Loucy (cell line): ENCODE measurements around the gene TAAR1.

Experiments
- H2AFZ ChIP-seq: fragments of 200-600 bp; sonication (generic); 2 replicates; pipeline ENCODE4 v1.6.0; 2016; ENCODE audit warnings: antibody characterized with exemption, mild to moderate bottlenecking, low read length, moderate library complexity
- H3F3A ChIP-seq: fragments of 200-600 bp; 2 replicates; pipeline ENCODE4 v1.6.0; 2016; ENCODE audit warnings: antibody characterized with exemption, low read depth, mild to moderate bottlenecking
- H3K27me3 ChIP-seq: fragments of 200-600 bp; sonication (generic); 2 replicates; pipeline ENCODE4 v1.6.1; 2014; ENCODE audit warnings: low read length, mild to moderate bottlenecking; ENCODE audit not compliant: insufficient read depth, poor library complexity, severe bottlenecking
- H3K36me3 ChIP-seq: fragments of 200-600 bp; sonication (generic); 2 replicates; pipeline ENCODE4 v1.6.1; 2016; ENCODE audit warnings: low read length; ENCODE audit not compliant: insufficient read depth
- H3K4me1 ChIP-seq: fragments of 200-600 bp; sonication (generic); 2 replicates; pipeline ENCODE4 v1.5.1; 2014; ENCODE audit warnings: low read length, mild to moderate bottlenecking; ENCODE audit not compliant: insufficient read depth, poor library complexity, severe bottlenecking
- H3K4me2 ChIP-seq: fragments of 200-600 bp; sonication (generic); 2 replicates; pipeline ENCODE4 v1.6.0; 2014; ENCODE audit warnings: antibody characterized with exemption, low read length, low read depth, mild to moderate bottlenecking; ENCODE audit not compliant: poor library complexity, severe bottlenecking
- H3K4me3 ChIP-seq: fragments of 200-600 bp; sonication (generic); 2 replicates; pipeline ENCODE4 v1.5.1; 2014; ENCODE audit warnings: low read length, mild to moderate bottlenecking, mixed read lengths; ENCODE audit not compliant: poor library complexity, severe bottlenecking
- H3K79me2 ChIP-seq: fragments of 200-600 bp; sonication (generic); 2 replicates; pipeline ENCODE4 v1.6.1; 2014; ENCODE audit warnings: low read length; ENCODE audit not compliant: insufficient read depth
- H3K9ac ChIP-seq: fragments of 200-600 bp; sonication (generic); 2 replicates; pipeline ENCODE4 v1.6.0; 2014; ENCODE audit warnings: mild to moderate bottlenecking, low read depth, low read length, moderate library complexity; ENCODE audit not compliant: poor library complexity, severe bottlenecking
- H3K9me2 ChIP-seq: fragments of 200-600 bp; sonication (generic); replicated peaks from 2 replicates; pipeline ENCODE4 v1.6.1; 2016; ENCODE audit warnings: low read depth, low read length, mixed read lengths
- H3K9me3 ChIP-seq: fragments of 200-600 bp; sonication (generic); 2 replicates; pipeline ENCODE4 v1.6.1; 2014; ENCODE audit warnings: mild to moderate bottlenecking, antibody characterized with exemption, low read length, low read depth; ENCODE audit not compliant: insufficient read depth
- H4K20me1 ChIP-seq: fragments of 200-600 bp; sonication (generic); 2 replicates; pipeline ENCODE4 v1.6.0; 2014; ENCODE audit warnings: antibody characterized with exemption, low read length, mild to moderate bottlenecking; ENCODE audit not compliant: insufficient read depth, poor library complexity, severe bottlenecking
- EZH2phosphoT487 ChIP-seq: fragments of 200-600 bp; IDR thresholded peaks from 2 replicates; pipeline ENCODE4 v1.6.1; 2018; ENCODE audit warnings: antibody characterized with exemption, mild to moderate bottlenecking, moderate library complexity, borderline replicate concordance
- TF ChIP-seq, protein P1 (sequence below): fragments of 200-600 bp; sonication (generic); conservative IDR thresholded peaks from 2 replicates; pipeline ENCODE4 v1.5.1; 2014; ENCODE audit warnings: mild to moderate bottlenecking, antibody characterized with exemption, low read length

The TAAR1 gene

DNA sequence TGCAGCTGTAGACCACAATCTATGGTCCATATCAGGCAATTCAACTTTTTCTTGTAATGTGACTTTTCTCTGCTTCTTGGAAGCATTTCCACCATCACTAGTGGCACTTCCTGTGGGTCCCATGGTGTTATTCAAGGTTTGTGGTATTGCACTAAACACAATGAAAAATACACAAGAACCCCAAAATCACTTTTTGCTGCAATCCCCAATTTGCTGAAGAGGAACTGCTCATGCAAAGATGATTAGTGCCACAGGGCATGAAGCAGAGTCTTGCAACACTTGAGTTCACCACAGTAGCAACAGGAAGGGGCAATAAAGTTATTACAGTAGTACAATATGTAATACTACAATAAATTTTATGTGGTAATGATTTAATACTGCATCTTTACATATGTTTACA is 16.8 kb upstream of the TAAR1 start:
- no peaks in the 10 kb centered on the region for H3K27me3 ChIP-seq
- H3K36me3 ChIP-seq, result no peaks in the 10 kb centered on the region

DNA sequence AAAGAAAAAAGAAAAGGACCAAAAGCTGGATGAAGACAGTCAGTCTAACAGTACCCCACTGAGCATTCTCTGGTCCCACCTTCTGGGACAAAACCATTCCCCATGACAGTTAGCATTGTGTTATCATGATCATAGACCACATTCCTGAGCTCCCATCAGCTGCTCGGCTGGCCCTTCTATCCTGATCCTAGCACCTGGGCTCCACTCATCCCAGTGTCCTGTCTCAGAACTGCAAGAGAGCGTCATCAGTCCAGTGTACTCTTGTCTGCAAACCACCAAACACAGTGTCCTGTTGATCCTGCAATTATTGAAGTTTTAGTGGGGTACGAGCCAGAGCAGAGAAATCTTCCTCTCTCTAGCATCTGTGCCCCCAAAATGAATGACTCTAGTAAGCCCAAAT is 16.0 kb upstream of the TAAR1 start:
- no peak overlapping the region for H2AFZ ChIP-seq
- no peaks in the 10 kb centered on the region for H3K9me3 ChIP-seq
- no peaks in the 10 kb centered on the region for H3K79me2 ChIP-seq
- no peak overlapping the region for H3K4me3 ChIP-seq
- H3K4me1 ChIP-seq, result no peaks in the 10 kb centered on the region
- H3K36me3 ChIP-seq, result no peaks in the 10 kb centered on the region
- H3F3A ChIP-seq, result no peaks in the 10 kb centered on the region
- no peak overlapping the region for H3K9ac ChIP-seq
- TF ChIP-seq, protein P1, sequence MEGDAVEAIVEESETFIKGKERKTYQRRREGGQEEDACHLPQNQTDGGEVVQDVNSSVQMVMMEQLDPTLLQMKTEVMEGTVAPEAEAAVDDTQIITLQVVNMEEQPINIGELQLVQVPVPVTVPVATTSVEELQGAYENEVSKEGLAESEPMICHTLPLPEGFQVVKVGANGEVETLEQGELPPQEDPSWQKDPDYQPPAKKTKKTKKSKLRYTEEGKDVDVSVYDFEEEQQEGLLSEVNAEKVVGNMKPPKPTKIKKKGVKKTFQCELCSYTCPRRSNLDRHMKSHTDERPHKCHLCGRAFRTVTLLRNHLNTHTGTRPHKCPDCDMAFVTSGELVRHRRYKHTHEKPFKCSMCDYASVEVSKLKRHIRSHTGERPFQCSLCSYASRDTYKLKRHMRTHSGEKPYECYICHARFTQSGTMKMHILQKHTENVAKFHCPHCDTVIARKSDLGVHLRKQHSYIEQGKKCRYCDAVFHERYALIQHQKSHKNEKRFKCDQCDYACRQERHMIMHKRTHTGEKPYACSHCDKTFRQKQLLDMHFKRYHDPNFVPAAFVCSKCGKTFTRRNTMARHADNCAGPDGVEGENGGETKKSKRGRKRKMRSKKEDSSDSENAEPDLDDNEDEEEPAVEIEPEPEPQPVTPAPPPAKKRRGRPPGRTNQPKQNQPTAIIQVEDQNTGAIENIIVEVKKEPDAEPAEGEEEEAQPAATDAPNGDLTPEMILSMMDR, result no peak
- TF ChIP-seq EZH2phosphoT487, result no peak
- no peak overlapping the region for H3K4me2 ChIP-seq
- no peaks in the 10 kb centered on the region for H3K27me3 ChIP-seq
- no peaks in the 10 kb centered on the region for H4K20me1 ChIP-seq
- no peaks in the 10 kb centered on the region for H3K9me2 ChIP-seq

More for the DNA sequence above, 16.8 kb upstream of the TAAR1 start:
- Histone ChIP-seq H3F3A (no peaks in the 10 kb centered on the region), H2AFZ (no peak overlapping the region), H3K79me2 (no peaks in the 10 kb centered on the region), H3K4me2 (no peak overlapping the region), H3K4me1 (no peaks in the 10 kb centered on the region), H3K9me2 (no peaks in the 10 kb centered on the region), H4K20me1 (no peaks in the 10 kb centered on the region), H3K9ac (no peak overlapping the region), H3K9me3 (no peaks in the 10 kb centered on the region), H3K4me3 (no peak overlapping the region)
- TF ChIP-seq, protein P1, result no peak
- TF ChIP-seq EZH2phosphoT487, result no peak

DNA sequence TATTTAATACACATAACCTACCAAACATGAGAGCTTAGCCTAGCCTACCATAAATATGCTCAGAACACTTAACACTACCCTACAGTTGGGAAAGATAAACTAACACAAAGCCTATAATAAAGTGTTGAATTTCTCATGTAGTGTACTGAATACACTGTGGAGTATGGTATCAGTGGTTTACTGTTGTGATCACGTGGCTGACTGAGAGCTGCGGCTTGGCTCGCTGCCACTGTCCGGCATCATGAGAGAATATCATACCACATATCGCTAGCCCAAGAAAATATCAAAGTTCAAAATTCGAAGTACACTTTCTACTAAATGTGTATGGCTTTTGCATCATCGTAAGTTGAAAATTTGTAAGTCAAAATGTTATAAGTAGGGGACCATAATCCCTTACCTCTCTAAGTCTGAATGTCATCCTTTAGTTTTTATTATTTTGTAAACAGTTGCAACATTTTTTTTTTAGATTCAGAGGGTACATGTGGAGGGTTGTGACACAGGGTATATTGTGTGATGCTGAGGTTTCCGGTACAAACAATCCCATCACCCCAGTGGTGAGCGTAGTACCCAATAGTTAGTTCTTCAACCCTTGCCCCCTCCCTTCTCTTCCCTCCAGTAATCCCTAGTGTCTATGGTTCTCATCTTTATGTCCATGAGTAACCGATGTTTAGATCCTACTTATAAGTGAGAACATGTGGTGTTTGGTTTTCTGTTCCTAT is 14.6 kb upstream of the TAAR1 start:
- no peaks in the 10 kb centered on the region for H3F3A ChIP-seq
- no peaks in the 10 kb centered on the region for H3K79me2 ChIP-seq
- no peak overlapping the region for H2AFZ ChIP-seq
- H3K4me1 ChIP-seq, result peaks cover 3% of the 10 kb centered on the region
- no peak overlapping the region for H3K4me3 ChIP-seq
- no peak for TF ChIP-seq EZH2phosphoT487
- TF ChIP-seq, protein P1, result no peak
- no peaks in the 10 kb centered on the region for H3K9me3 ChIP-seq
- H3K27me3 ChIP-seq, result no peaks in the 10 kb centered on the region
- no peaks in the 10 kb centered on the region for H4K20me1 ChIP-seq
- H3K9me2 ChIP-seq, result no peaks in the 10 kb centered on the region
- no peak overlapping the region for H3K4me2 ChIP-seq
- H3K9ac ChIP-seq, result no peak overlapping the region
- H3K36me3 ChIP-seq, result no peaks in the 10 kb centered on the region
